Amniotic epithelial cell (primary cell): Measurements from ENCODE around the gene KIF26B.

Experiments
- DNase-seq: peaks from one replicate; pipeline ENCODE4 v3.0.0-alpha.2; 2010; ENCODE audit warnings: low read depth

The KIF26B gene

GRCh38 chr1:245172026-245172425 lies 17.2 kb downstream of the KIF26B start:
- peak; percentile 75 for DNase-seq

GRCh38 chr1:245172829-245173228 lies 18.0 kb downstream of the KIF26B start:
- no peak for DNase-seq

GRCh38 chr1:245173446-245174211 lies 18.8 kb downstream of the KIF26B start:
- no peak for DNase-seq

GRCh38 chr1:245177071-245177900 lies 22.5 kb downstream of the KIF26B start:
- no peak for DNase-seq

- DNase-seq: no peak
Measured at GRCh38 chr1:245179706-245180105, 24.9 kb downstream of the KIF26B start.

- peak; percentile 38 for DNase-seq
Measured at GRCh38 chr1:245180496-245181157, 25.8 kb downstream of the KIF26B start.

- no peak for DNase-seq
Measured at GRCh38 chr1:245181158-245181517, 26.4 kb downstream of the KIF26B start.

GRCh38 chr1:245182028-245182427 lies 27.2 kb downstream of the KIF26B start:
- no peak for DNase-seq

GRCh38 chr1:245183429-245183828 lies 28.6 kb downstream of the KIF26B start:
- no peak for DNase-seq

GRCh38 chr1:245184779-245185178 lies 30.0 kb downstream of the KIF26B start:
- no peak for DNase-seq

- DNase-seq: no peak
Measured at GRCh38 chr1:245188403-245188802, 33.6 kb downstream of the KIF26B start.

GRCh38 chr1:245195398-245195797 lies 40.6 kb downstream of the KIF26B start:
- no peak for DNase-seq

- no peak for DNase-seq
Measured at GRCh38 chr1:245197121-245197520, 42.3 kb downstream of the KIF26B start.

GRCh38 chr1:245197911-245198379 lies 43.2 kb downstream of the KIF26B start:
- DNase-seq: peak; percentile 91

- DNase-seq: no peak
Measured at GRCh38 chr1:245198748-245199516, 44.1 kb downstream of the KIF26B start.

GRCh38 chr1:245200146-245200545 lies 45.4 kb downstream of the KIF26B start:
- no peak for DNase-seq

GRCh38 chr1:245201201-245201600 lies 46.4 kb downstream of the KIF26B start:
- no peak for DNase-seq

- DNase-seq: no peak
Measured at GRCh38 chr1:245201827-245202226, 47.0 kb downstream of the KIF26B start.

- DNase-seq: peak; percentile 41
Measured at GRCh38 chr1:245205396-245205795, 50.6 kb downstream of the KIF26B start.

GRCh38 chr1:245205864-245206263 lies 51.1 kb downstream of the KIF26B start:
- DNase-seq: no peak

- DNase-seq: no peak
Measured at GRCh38 chr1:245207056-245207638, 52.4 kb downstream of the KIF26B start.

- no peak for DNase-seq
Measured at GRCh38 chr1:245207801-245208200, 53.0 kb downstream of the KIF26B start.
